ENCODE measurements around the gene LIPK.

Gene LIPK

DNA sequence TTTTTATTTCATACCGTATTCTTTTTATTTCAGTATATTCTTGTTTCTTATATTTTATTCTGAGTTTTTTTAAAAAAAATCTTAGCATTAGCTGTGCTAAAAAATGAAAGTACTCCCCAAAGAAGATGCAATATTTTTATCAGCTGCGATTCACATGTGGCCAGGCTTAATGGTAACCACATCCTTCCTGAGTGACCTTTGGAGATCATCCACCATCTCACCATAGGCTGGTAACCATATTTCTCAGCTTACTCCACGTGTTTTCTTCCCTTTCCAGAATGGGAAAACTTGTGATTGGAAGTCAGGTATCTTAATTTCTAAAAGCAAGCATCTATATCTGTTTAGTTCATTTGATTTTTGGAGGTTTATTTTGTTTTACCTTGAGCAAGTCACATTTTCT is 77.7 kb downstream of the LIPK start:
- DNase-seq (ENCODE audit: low spot score) (no peak), FAIRE-seq (no peak)

GRCh38 chr10:88786032-88786770 is 80.2 kb downstream of the LIPK start:
- DNase-seq (ENCODE audit: low spot score) (no peak), FAIRE-seq (no peak)

DNA sequence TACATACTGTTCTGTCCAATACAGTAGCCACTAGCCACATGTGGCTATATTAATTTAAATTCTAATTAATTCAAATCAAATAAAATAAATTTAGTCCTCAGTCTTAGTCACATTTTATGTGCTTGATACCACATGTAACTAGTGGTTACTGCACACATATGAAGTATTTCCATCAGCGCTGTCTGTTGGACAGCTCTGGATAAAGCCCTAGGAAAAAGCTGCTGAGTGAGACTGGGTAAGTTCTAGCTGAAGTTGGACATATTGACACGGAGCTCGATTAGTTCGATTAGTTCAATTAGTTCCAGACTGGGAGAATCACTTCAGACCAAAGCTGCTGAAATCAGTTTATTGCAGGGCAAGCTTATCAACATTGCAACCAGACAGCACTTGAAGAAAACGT is 81.4 kb downstream of the LIPK start:
- DNase-seq (ENCODE audit: low spot score) (no peak), FAIRE-seq (no peak)

- FAIRE-seq (no peak), DNase-seq (ENCODE audit: low spot score) (no peak)
These were observed 82.9 kb downstream of the LIPK start for GRCh38 chr10:88788924-88789323.

- FAIRE-seq = no peak
- peak; percentile 44 for DNase-seq (ENCODE audit: low spot score)
These were observed 85.9 kb downstream of the LIPK start for GRCh38 chr10:88791924-88792323.

- DNase-seq (ENCODE audit: low spot score) = peak; percentile 54
- no peak for FAIRE-seq
These were observed 86.6 kb downstream of the LIPK start for GRCh38 chr10:88792661-88793060.

GRCh38 chr10:88793712-88794299 is 87.8 kb downstream of the LIPK start:
- no peak for FAIRE-seq
- DNase-seq (ENCODE audit: low spot score) = peak; percentile 36

GRCh38 chr10:88794731-88795130 is 88.7 kb downstream of the LIPK start:
- FAIRE-seq (no peak), DNase-seq (ENCODE audit: low spot score) (no peak)

GRCh38 chr10:88800152-88801125 is 94.4 kb downstream of the LIPK start:
- DNase-seq (ENCODE audit: low spot score) = no peak
- FAIRE-seq = no peak

Measured in urothelium cell line (cell line).